SU-DHL-6 (cell line): ENCODE measurements around the gene CD33.

Experiments used
- H2AFZ ChIP-seq: fragments of 200-600 bp; sonication (generic); 2 replicates; pipeline ENCODE4 v1.6.1; 2014; ENCODE audit warnings: low read depth, mild to moderate bottlenecking, moderate library complexity, mixed read lengths, antibody characterized with exemption, low read length; ENCODE audit not compliant: severe bottlenecking
- H3F3A ChIP-seq: fragments of 200-600 bp; shearing (Covaris generic); 2 replicates; pipeline ENCODE4 v1.6.0; 2016; ENCODE audit warnings: antibody characterized with exemption, mild to moderate bottlenecking; ENCODE audit not compliant: insufficient read depth
- H3K27ac ChIP-seq: fragments of 200-600 bp; sonication (generic); 2 replicates; pipeline ENCODE4 v1.5.1; 2016; ENCODE audit warnings: low read depth, mild to moderate bottlenecking, low read length, moderate library complexity, mixed read lengths
- H3K27me3 ChIP-seq: fragments of 200-600 bp; sonication (generic), shearing (Covaris generic); 2 replicates; pipeline ENCODE4 v1.6.0; 2014; ENCODE audit warnings: mild to moderate bottlenecking, low read length
- H3K36me3 ChIP-seq: fragments of 200-600 bp; sonication (generic); 2 replicates; pipeline ENCODE4 v1.6.1; 2014; ENCODE audit warnings: mild to moderate bottlenecking, low read length, mixed read lengths
- H3K4me2 ChIP-seq: fragments of 300-600, 200-600 bp; shearing (Covaris generic), sonication (generic); 2 replicates; pipeline ENCODE4 v1.6.0; 2014; ENCODE audit warnings: low read length, low read depth, mild to moderate bottlenecking; ENCODE audit not compliant: poor library complexity, severe bottlenecking
- H3K4me3 ChIP-seq: fragments of 200-600 bp; sonication (generic); 2 replicates; pipeline ENCODE4 v1.5.1; 2014; ENCODE audit warnings: antibody characterized with exemption, low read length, mild to moderate bottlenecking, mixed read lengths; ENCODE audit not compliant: insufficient read depth, poor library complexity, severe bottlenecking
- H3K79me2 ChIP-seq: fragments of 200-600 bp; sonication (generic); 2 replicates; pipeline ENCODE4 v1.6.1; 2014; ENCODE audit warnings: mild to moderate bottlenecking, low read length, moderate library complexity; ENCODE audit not compliant: insufficient read depth
- H3K9ac ChIP-seq: fragments of 200-600 bp; sonication (generic); 2 replicates; pipeline ENCODE4 v1.7.0; 2014; ENCODE audit warnings: mild to moderate bottlenecking, low read length
- H3K9me2 ChIP-seq: fragments of 200-600 bp; sonication (generic); replicated peaks from 2 replicates; pipeline ENCODE4 v1.6.1; 2014; ENCODE audit warnings: low read length; ENCODE audit not compliant: insufficient read depth
- H3K9me3 ChIP-seq: fragments of 200-600 bp; sonication (generic); 2 replicates; pipeline ENCODE4 v1.6.1; 2014; ENCODE audit warnings: low read length, mixed read lengths; ENCODE audit not compliant: insufficient read depth
- H4K20me1 ChIP-seq: fragments of 200-600 bp; sonication (generic); 2 replicates; pipeline ENCODE4 v1.6.1; 2014; ENCODE audit warnings: low read depth, mild to moderate bottlenecking, antibody characterized with exemption, low read length, moderate library complexity, mixed read lengths
- CTCF ChIP-seq: fragments of 200-600 bp; sonication (generic); IDR thresholded peaks from one replicate; pipeline ENCODE4 v1.5.1; 2017; ENCODE audit warnings: antibody characterized with exemption, mild to moderate bottlenecking, low read length, moderate library complexity; ENCODE audit not compliant: insufficient read depth, poor library complexity, severe bottlenecking
- EZH2phosphoT487 ChIP-seq: fragments of 200-600 bp; sonication (generic), shearing (Covaris generic); conservative IDR thresholded peaks from 2 replicates; pipeline ENCODE4 v1.6.1; 2018; ENCODE audit warnings: mild to moderate bottlenecking, antibody characterized with exemption, low read length, moderate library complexity, mixed read lengths

The CD33 gene

GRCh38 chr19:51257471-51257870, 32.6 kb downstream of the CD33 start:
- TF ChIP-seq CTCF (no peak), EZH2phosphoT487 (no peak)
- no peaks in the 10 kb centered on the region for H3K9me2 ChIP-seq
- H3K27ac ChIP-seq, result no peak overlapping the region
- no peaks in the 10 kb centered on the region for H3K9me3 ChIP-seq
- no peaks in the 10 kb centered on the region for H4K20me1 ChIP-seq
- no peak overlapping the region for H3K4me2 ChIP-seq
- H3K27me3 ChIP-seq, result 0 out of 2 replicates have a peak, but pooled peaks cover 2% of the 10 kb centered on the region
- H3K9ac ChIP-seq, result no peak overlapping the region
- H3F3A ChIP-seq, result no peaks in the 10 kb centered on the region
- H3K79me2 ChIP-seq, result no peaks in the 10 kb centered on the region
- H3K36me3 ChIP-seq, result no peaks in the 10 kb centered on the region
- no peak overlapping the region for H2AFZ ChIP-seq
- H3K4me3 ChIP-seq, result no peak overlapping the region

DNA sequence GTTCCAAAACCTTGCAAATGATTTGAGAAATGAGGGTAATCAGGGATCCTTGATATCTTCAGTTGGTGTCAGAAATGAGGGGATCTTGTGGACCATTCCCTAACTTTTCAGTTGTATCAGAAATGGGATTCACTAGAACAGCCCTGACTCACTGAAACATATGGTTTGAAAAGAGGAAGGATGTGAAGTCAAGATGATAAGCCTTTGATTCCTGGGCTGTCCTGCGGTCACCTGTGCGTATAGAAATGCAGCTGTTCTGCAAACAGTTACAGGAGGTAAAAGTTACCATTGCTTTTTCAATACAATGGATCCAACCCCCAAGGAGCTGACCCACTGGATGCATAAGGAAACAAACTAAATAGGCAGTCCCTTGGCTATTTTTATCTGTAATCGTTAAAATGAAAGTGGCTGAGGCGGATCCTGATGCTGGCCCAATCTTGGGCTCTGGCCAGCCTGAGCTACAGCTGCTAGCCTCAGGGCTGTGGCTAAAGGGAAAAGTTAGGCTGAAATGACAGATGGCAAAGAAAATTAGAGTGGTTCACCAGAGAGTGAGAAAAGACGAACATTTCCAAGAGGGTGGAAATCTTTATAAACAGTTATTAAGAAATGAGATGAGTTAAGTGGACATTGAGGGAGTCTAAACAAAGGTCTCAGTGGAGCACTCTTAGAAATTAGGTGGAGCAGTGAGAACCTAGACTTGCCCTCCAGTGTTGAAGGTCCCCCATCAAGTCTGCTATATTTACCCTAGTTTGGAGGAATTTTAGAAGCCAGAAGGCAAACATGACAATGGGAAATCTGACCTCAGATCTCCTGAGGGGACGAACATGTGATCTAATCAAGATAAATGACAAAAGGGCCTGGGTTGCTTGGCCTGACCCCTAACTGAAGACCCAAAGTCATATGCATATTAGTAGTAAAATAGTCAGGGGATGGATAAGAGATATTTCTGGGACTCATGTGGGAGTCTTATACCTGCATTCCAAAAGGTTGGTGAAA, 33.6 kb downstream of the CD33 start:
- Histone ChIP-seq H4K20me1 (no peaks in the 10 kb centered on the region), H3K4me2 (no peak overlapping the region), H3K36me3 (no peaks in the 10 kb centered on the region), H3K9ac (no peak overlapping the region), H3F3A (no peaks in the 10 kb centered on the region), H3K9me3 (no peaks in the 10 kb centered on the region), H3K27me3 (0 out of 2 replicates have a peak, but pooled peaks cover 2% of the 10 kb centered on the region), H2AFZ (no peak overlapping the region), H3K27ac (no peak overlapping the region), H3K4me3 (no peak overlapping the region), H3K9me2 (no peaks in the 10 kb centered on the region), H3K79me2 (no peaks in the 10 kb centered on the region)
- TF ChIP-seq EZH2phosphoT487, result no peak
- no peak for TF ChIP-seq CTCF

DNA sequence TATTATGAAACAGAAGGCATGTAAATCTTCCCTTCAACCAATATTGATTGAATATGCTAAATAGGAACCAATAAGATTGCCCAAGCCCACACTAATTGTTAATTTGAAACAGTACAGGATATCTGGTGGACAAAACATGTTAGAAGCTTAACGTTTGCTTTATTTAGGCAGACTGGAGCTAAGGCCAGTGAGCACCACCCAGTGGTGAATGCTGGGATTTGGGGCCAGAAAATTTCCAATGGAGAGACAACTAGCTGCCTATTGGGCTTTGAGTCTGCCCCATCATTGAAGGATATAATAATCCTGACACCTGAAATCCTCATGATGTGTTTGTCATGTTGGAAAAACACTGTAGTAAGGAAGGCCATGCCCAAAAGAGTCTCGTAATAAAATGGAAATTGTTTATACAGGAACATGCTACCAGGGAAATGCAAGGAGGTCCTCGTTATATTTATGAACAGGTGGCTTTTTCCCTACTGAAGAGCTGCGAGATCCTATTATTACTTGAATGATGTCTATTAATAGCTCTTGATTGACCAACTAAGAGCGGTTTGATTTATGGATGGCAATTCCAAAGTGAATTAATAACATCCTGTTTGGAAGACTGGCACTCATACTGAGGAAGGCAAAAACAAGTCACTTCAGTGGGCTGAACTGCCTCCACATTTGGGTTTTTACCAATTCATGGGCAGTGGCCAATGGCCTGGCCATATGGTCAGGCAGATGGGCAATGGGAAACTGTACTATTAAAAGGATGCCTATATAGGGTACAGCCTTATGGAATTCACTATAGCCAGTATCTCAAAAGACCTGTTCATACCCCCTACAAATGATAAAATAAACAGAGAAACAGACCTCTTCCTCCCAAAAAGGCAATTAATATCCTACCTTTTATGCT, 34.7 kb downstream of the CD33 start:
- Histone ChIP-seq H2AFZ (no peak overlapping the region), H3K4me2 (no peak overlapping the region), H3K27ac (no peak overlapping the region)

More for the DNA sequence above, 34.7 kb downstream of the CD33 start:
- Histone ChIP-seq H3K79me2 (no peaks in the 10 kb centered on the region), H3K9me3 (no peaks in the 10 kb centered on the region), H3K27me3 (0 out of 2 replicates have a peak, but pooled peaks cover 2% of the 10 kb centered on the region), H3K9me2 (no peaks in the 10 kb centered on the region), H3K9ac (no peak overlapping the region), H3F3A (no peaks in the 10 kb centered on the region), H3K4me3 (no peak overlapping the region), H3K36me3 (no peaks in the 10 kb centered on the region), H4K20me1 (no peaks in the 10 kb centered on the region)
- no peak for TF ChIP-seq EZH2phosphoT487
- peak; percentile 56 for TF ChIP-seq CTCF
